Fibroblast of mammary gland (primary cell): ENCODE data around the gene GLIS1.

Experiments
- DNase-seq: peaks from one replicate; pipeline ENCODE4 v3.0.0-alpha.2; 2010; ENCODE audit warnings: low read depth
- H3K4me3 ChIP-seq: 2 replicates; pipeline ENCODE4 v1.5.1; 2011; ENCODE audit warnings: low read depth, mild to moderate bottlenecking, low read length, moderate library complexity; ENCODE audit not compliant: control insufficient read depth
- TF ChIP-seq, protein P1 (sequence below): conservative IDR thresholded peaks from 2 replicates; pipeline ENCODE4 v1.5.1; 2011; ENCODE audit warnings: low read depth, low read length, inconsistent platforms; ENCODE audit not compliant: control insufficient read depth, insufficient read depth

GLIS1 gene

GRCh38 chr1:53517109-53517508 lies 221.9 kb downstream of the GLIS1 start:
- DNase-seq, result no peak
- H3K4me3 ChIP-seq, result no peak overlapping the region
- TF ChIP-seq, protein P1, sequence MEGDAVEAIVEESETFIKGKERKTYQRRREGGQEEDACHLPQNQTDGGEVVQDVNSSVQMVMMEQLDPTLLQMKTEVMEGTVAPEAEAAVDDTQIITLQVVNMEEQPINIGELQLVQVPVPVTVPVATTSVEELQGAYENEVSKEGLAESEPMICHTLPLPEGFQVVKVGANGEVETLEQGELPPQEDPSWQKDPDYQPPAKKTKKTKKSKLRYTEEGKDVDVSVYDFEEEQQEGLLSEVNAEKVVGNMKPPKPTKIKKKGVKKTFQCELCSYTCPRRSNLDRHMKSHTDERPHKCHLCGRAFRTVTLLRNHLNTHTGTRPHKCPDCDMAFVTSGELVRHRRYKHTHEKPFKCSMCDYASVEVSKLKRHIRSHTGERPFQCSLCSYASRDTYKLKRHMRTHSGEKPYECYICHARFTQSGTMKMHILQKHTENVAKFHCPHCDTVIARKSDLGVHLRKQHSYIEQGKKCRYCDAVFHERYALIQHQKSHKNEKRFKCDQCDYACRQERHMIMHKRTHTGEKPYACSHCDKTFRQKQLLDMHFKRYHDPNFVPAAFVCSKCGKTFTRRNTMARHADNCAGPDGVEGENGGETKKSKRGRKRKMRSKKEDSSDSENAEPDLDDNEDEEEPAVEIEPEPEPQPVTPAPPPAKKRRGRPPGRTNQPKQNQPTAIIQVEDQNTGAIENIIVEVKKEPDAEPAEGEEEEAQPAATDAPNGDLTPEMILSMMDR, result no peak

DNA sequence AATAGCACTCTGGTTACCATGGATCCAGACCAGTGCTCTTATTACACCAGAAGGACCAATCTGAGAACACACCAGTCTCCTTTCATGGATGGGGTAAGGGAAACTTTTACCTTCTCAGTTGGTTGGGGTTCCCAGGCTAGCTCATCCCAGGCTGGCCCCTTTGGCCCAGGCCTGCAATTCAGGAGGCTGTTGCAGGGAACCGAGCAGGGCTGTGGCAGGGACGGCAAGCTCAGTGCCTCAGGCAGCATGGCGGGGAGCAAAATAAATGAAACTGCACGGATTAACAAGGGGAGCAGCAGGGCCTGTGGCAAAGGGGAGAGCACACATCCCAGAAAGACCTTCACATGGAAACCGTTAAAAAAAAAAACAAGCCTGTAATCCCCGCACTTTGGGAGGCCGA lies 222.8 kb downstream of the GLIS1 start:
- TF ChIP-seq, protein P1, result no peak
- no peak overlapping the region for H3K4me3 ChIP-seq
- DNase-seq, result no peak

DNA sequence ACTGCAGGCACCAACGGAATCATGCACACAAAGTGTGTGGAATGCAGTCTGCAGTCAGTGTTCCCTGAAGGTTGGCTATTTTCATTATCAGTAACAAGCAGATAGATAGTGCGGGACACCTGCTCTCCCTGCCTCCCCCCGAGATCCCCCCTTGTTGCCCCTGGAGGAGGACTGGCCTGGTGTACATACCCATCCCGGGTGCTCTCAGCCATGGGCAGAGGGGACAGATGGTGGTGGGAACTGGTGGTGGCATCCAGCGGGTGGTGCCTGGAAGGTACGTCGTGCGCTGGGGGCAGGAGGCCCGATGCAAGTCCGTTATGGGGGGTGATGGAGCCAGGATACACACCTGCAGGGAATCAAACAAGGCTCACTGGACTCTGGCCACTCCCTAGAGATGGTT lies 224.5 kb downstream of the GLIS1 start:
- no peak overlapping the region for H3K4me3 ChIP-seq
- TF ChIP-seq, protein P1, result no peak
- no peak for DNase-seq

DNA sequence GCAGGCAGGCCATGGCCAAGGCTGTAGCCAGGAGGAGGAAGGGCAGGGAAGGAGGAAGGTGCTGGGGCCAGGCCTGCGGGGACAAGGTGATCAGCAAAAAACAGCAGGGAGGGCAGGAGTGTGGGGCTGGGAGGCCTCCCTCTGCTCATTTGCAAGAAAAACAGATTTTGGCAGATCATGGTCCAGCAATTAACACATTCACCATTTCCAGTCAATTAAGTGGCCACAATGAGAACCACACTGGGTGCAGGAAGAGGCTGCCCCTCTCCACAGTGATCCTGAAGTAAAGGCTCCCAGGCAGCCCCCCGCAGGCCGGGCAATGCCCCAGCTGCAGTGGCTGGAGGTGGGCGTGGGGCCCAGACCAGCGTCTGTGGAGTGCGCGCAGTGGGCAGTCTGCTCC lies 225.1 kb downstream of the GLIS1 start:
- no peak overlapping the region for H3K4me3 ChIP-seq
- no peak for DNase-seq
- TF ChIP-seq, protein P1, result no peak

DNA sequence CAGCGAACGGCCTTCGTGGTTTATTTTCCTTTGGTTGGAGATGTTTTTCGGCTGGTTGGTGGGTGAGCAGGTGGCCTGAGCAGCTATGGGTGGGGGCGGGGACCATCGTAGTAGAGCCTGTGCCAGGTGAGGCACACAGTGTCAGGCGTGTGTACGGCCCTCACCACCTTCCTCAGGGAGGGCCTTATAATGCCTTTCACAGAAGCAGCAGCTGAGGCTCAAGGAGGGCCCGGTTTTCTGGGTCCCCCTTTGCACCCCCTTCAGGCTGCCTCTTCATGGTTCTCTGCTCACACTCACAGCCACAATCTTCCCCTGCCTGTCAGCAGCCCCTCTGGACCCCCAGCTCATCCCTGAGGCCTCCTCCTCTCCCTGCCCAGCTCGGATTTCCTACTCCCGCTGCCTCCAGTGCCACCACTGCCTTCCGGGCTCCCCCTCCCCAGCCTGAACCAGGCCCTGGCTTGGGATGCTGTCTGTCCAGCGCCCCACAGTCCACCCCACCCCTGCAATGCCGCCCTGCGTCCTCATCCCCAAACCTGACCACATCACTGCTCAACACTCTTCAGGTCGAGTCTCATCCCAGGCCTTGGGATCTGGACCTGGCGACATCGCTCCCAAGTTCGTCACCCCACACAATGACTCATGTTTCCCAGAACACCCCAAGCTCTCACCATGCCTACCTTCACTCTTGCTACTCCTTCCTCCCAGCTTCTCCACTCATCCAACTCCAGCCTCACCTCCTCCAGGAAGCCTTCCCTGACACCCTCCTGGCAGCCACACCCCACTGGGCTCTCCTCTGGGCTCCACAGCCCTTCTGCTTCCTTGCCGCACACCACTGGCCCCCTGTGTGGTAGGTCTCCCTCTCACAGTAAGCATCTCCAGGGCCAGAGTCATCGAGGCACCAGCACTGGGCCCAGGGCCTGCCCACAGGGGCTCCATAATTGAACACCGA lies 225.9 kb downstream of the GLIS1 start:
- peak; percentile 19 for DNase-seq
- TF ChIP-seq, protein P1, result no peak

DNA sequence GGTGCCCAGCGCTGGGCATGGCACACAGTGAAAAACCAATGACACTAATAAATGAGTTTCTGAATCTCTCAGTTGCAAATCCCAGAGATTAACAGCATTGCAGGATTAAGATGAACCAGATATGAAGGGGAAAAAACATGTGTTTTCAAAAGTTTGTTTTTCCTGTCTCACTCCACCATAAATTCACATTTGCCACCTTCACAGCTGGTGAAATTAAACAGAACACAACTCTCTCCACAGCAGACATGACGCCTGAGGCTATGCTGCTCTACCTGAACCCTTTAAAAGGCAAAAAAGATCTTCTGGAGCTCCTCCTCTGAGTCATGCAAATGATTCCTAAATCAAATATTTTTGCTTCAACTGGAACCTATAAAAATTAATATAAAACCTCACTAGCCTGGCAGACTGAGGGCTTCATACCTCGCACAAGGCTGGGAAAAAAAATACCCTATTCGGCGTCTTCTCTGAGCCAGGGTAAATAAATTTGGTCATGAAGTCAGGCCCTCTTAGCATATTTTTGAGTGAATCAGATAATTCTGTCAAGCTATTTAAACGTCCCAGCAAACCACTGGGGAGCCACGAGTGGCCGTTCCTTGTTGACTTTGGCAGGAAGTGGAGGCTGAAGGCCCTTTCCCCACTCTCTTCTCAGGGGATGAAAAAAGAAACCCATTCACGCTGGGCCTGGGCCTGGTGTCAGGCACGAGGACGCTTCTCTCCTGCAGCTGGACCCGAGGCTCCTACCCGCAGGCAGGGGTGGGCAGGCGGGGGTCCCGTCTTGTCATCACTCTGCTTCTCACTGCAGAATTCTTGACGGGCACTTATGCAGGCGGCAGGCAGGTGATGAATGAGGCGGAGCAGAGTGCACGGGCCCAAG lies 226.8 kb downstream of the GLIS1 start:
- no peak overlapping the region for H3K4me3 ChIP-seq
- TF ChIP-seq, protein P1, result no peak

More for the DNA sequence above, 225.9 kb downstream of the GLIS1 start:
- no peak overlapping the region for H3K4me3 ChIP-seq

More for the DNA sequence above, 226.8 kb downstream of the GLIS1 start:
- peak; percentile 26 for DNase-seq
